Limb (tissue), 2 donors: ENCODE results near the gene ALK.
A peak's percentile ranks its signal among the peaks of the same experiment; 100 is the strongest.

ENCODE experiments used
- DNase-seq, 2 donors: peaks; one replicate each; pipeline ENCODE4 v3.0.0-alpha.2; 2016; ENCODE audit errors: extremely low spot score in 2 of 2

Gene ALK

GRCh38 chr2:29532436-29532835, 388.9 kb downstream of the ALK start:
- no peak for DNase-seq

GRCh38 chr2:29531626-29532025, 389.8 kb downstream of the ALK start:
- no peak for DNase-seq

GRCh38 chr2:29530281-29530680, 391.1 kb downstream of the ALK start:
- no peak for DNase-seq

GRCh38 chr2:29528891-29529520, 392.4 kb downstream of the ALK start:
- peak; percentile 75 to 77 for DNase-seq

GRCh38 chr2:29528371-29528770, 393.0 kb downstream of the ALK start:
- DNase-seq = no peak

- no peak for DNase-seq
Measured at GRCh38 chr2:29527947-29528346, 393.4 kb downstream of the ALK start.

GRCh38 chr2:29526587-29527586, 394.5 kb downstream of the ALK start:
- no peak for DNase-seq

GRCh38 chr2:29525921-29526320, 395.5 kb downstream of the ALK start:
- DNase-seq = no peak

GRCh38 chr2:29524652-29525051, 396.7 kb downstream of the ALK start:
- no peak for DNase-seq

GRCh38 chr2:29522951-29523669, 398.3 kb downstream of the ALK start:
- DNase-seq = no peak

GRCh38 chr2:29520001-29520400, 401.4 kb downstream of the ALK start:
- no peak for DNase-seq

GRCh38 chr2:29519338-29519925, 402.0 kb downstream of the ALK start:
- DNase-seq = no peak

GRCh38 chr2:29518646-29519337, 402.6 kb downstream of the ALK start:
- DNase-seq = no peak

- DNase-seq = no peak
Measured at GRCh38 chr2:29518010-29518409, 403.4 kb downstream of the ALK start.

GRCh38 chr2:29517413-29517812, 404.0 kb downstream of the ALK start:
- no peak for DNase-seq

GRCh38 chr2:29516767-29517166, 404.6 kb downstream of the ALK start:
- no peak for DNase-seq

GRCh38 chr2:29509878-29510277, 411.5 kb downstream of the ALK start:
- DNase-seq = no peak

- no peak for DNase-seq
Measured at GRCh38 chr2:29509397-29509796, 412.0 kb downstream of the ALK start.

- DNase-seq = no peak
Measured at GRCh38 chr2:29504746-29505145, 416.6 kb downstream of the ALK start.

- no peak for DNase-seq
Measured at GRCh38 chr2:29502460-29502911, 418.9 kb downstream of the ALK start.

GRCh38 chr2:29497375-29497774, 424.0 kb downstream of the ALK start:
- DNase-seq = no peak
